ENCODE measurements around the gene NUDT17.

DNA sequence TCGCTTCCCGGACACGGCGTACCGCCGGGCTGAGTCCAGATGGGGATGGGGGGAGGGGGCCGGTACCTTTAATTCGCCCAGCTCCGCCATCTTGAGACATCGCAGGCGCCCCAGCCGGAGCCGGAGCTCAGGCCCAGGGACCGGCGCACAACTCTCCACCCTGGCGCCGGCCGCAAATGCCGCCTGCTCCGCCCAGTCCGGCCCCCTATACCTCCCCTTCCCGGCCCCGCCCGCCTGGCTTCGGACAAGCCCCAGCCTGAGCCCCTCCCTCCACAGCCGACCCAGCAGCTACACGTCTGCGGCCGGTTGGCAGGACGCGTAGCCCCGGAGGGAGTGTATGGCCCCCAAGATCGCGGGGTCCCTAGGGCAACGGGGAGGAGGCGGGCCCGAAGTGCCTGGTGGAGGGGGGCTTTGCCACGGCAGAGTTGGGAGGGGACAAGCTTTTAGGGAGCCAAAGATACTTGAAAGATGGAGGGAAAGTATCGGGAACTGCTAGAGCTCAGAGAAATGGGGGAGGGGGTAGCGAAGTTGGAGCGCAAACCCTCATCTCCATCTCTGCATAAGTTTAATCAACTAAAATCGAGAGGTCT lies 13.6 kb downstream of the NUDT17 start, which contains the start of gene PIAS3:
- TF ChIP-seq, protein P1, sequence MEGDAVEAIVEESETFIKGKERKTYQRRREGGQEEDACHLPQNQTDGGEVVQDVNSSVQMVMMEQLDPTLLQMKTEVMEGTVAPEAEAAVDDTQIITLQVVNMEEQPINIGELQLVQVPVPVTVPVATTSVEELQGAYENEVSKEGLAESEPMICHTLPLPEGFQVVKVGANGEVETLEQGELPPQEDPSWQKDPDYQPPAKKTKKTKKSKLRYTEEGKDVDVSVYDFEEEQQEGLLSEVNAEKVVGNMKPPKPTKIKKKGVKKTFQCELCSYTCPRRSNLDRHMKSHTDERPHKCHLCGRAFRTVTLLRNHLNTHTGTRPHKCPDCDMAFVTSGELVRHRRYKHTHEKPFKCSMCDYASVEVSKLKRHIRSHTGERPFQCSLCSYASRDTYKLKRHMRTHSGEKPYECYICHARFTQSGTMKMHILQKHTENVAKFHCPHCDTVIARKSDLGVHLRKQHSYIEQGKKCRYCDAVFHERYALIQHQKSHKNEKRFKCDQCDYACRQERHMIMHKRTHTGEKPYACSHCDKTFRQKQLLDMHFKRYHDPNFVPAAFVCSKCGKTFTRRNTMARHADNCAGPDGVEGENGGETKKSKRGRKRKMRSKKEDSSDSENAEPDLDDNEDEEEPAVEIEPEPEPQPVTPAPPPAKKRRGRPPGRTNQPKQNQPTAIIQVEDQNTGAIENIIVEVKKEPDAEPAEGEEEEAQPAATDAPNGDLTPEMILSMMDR (IDR thresholded peaks at IDR 0.05) = no peak
- TF ChIP-seq POLR2A (IDR thresholded peaks at IDR 0.05) = peak; percentile 49
